ENCODE results near the gene TRIM75. TPM values are rescaled to one million over a fixed set of nuclear protein-coding genes. Genes with fewer than 3 reads are reported as not detected.
"Not testable (repeated sequence)": the region's sequence is repeated elsewhere in the genome, so short reads cannot be mapped to it uniquely, and the experiment has no call there.

Gene TRIM75
- total and polyA plus RNA-seq, 2 donors, result 0.02 TPM; not detected in 1

GRCh38 chr4:165059386-165059785 lies 5.7 kb downstream of the TRIM75 start:
- Histone ChIP-seq H3K9me3 (ENCODE audit: control insufficient read depth in 2 of 2, insufficient read depth in 1 of 2, low read length in 1 of 2) (no peaks in the 10 kb centered on the region), H3K27me3 (ENCODE audit: control insufficient read depth in 2 of 2, insufficient read depth in 1 of 2, low read length in 1 of 2) (no peaks in the 10 kb centered on the region)
- 95% methylated on average over 4 of the region's 4 CpGs for WGBS

GRCh38 chr4:165060938-165061337 lies 7.3 kb downstream of the TRIM75 start:
- Histone ChIP-seq H3K36me3 (ENCODE audit: control insufficient read depth in 2 of 2, insufficient read depth in 2 of 2, low read length in 1 of 2) (no peaks in the 10 kb centered on the region), H3K4me3 (ENCODE audit: low read length in 2 of 2) (no peak overlapping the region)
- WGBS, result 88% methylated on average over 1 of the region's 1 CpG

More at GRCh38 chr4:165059386-165059785, 5.7 kb downstream of the TRIM75 start:
- H3K27ac ChIP-seq (ENCODE audit: low read depth in 1 of 2, low read length in 1 of 2), result no peak overlapping the region
- DNase-seq (ENCODE audit: low read depth in 6 of 9, low spot score in 9 of 9), result no peak
- H3K4me1 ChIP-seq (ENCODE audit: control insufficient read depth in 2 of 2, insufficient read depth in 2 of 2, low read length in 2 of 2), result no peaks in the 10 kb centered on the region
- no peaks in the 10 kb centered on the region for H3K36me3 ChIP-seq (ENCODE audit: control insufficient read depth in 2 of 2, insufficient read depth in 2 of 2, low read length in 1 of 2)
- no peak overlapping the region for H3K4me3 ChIP-seq (ENCODE audit: low read length in 2 of 2)

DNA sequence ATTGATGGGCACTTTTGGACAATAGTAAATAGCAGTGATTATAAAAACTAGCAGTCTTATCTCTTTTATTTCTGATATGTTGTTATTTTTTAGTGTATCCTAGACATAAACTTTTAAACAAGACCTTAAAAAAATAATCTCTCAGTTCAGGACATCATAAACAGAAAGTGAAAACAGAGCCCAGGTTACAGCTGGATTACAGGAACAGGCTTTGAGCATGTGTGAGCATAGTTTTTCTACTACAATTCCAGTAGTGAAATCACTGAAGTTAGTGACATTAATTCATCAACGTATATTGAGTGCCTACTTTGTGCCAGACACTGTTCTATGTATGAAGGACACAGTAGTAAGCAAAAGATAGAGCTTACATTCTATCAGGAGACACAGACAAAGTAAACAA lies 16.9 kb downstream of the TRIM75 start:
- Histone ChIP-seq H3K27ac (ENCODE audit: low read depth in 1 of 2, low read length in 1 of 2) (no peak overlapping the region), H3K9me3 (ENCODE audit: control insufficient read depth in 2 of 2, insufficient read depth in 1 of 2, low read length in 1 of 2) (no peaks in the 10 kb centered on the region), H3K4me3 (ENCODE audit: low read length in 2 of 2) (no peak overlapping the region), H3K36me3 (ENCODE audit: control insufficient read depth in 2 of 2, insufficient read depth in 2 of 2, low read length in 1 of 2) (no peaks in the 10 kb centered on the region), H3K27me3 (ENCODE audit: control insufficient read depth in 2 of 2, insufficient read depth in 1 of 2, low read length in 1 of 2) (no peaks in the 10 kb centered on the region), H3K4me1 (ENCODE audit: control insufficient read depth in 2 of 2, insufficient read depth in 2 of 2, low read length in 2 of 2) (no peaks in the 10 kb centered on the region)
- DNase-seq (ENCODE audit: low read depth in 6 of 9, low spot score in 9 of 9), result no peak
- WGBS, result 86% methylated on average over 1 of the region's 1 CpG

More at GRCh38 chr4:165060938-165061337, 7.3 kb downstream of the TRIM75 start:
- H3K27me3 ChIP-seq (ENCODE audit: control insufficient read depth in 2 of 2, insufficient read depth in 1 of 2, low read length in 1 of 2), result no peaks in the 10 kb centered on the region
- H3K9me3 ChIP-seq (ENCODE audit: control insufficient read depth in 2 of 2, insufficient read depth in 1 of 2, low read length in 1 of 2), result no peaks in the 10 kb centered on the region
- H3K27ac ChIP-seq (ENCODE audit: low read depth in 1 of 2, low read length in 1 of 2), result no peak overlapping the region
- no peaks in the 10 kb centered on the region for H3K4me1 ChIP-seq (ENCODE audit: control insufficient read depth in 2 of 2, insufficient read depth in 2 of 2, low read length in 2 of 2)
- DNase-seq (ENCODE audit: low read depth in 6 of 9, low spot score in 9 of 9), result no peak

DNA sequence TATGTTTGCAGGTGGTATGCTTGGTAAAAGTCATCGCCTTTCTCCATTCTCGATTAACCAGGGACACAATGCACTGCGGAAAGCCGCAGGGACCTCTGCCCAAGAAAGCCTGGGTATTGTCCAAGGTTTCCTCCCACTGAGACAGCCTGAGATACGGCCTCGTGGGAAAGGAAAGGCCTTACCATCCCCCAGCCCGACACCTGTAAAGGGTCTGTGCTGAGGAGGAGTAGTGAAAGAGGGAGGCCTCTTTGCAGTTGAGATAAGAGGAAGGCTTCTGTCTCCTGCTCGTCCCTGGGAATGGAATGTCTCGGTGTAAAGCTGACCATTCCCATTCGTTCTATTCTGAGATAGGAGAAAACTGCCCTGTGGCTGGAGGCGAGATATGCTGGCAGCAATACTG lies 19.7 kb downstream of the TRIM75 start:
- H3K9me3 ChIP-seq (ENCODE audit: control insufficient read depth in 2 of 2, insufficient read depth in 1 of 2, low read length in 1 of 2); H3K27ac ChIP-seq (ENCODE audit: low read depth in 1 of 2, low read length in 1 of 2); DNase-seq (ENCODE audit: low read depth in 6 of 9, low spot score in 9 of 9); H3K27me3 ChIP-seq (ENCODE audit: control insufficient read depth in 2 of 2, insufficient read depth in 1 of 2, low read length in 1 of 2); H3K4me3 ChIP-seq (ENCODE audit: low read length in 2 of 2); H3K36me3 ChIP-seq (ENCODE audit: control insufficient read depth in 2 of 2, insufficient read depth in 2 of 2, low read length in 1 of 2); H3K4me1 ChIP-seq (ENCODE audit: control insufficient read depth in 2 of 2, insufficient read depth in 2 of 2, low read length in 2 of 2): not testable (repeated sequence)
- WGBS, result 91% methylated on average over 11 of the region's 11 CpGs

DNA sequence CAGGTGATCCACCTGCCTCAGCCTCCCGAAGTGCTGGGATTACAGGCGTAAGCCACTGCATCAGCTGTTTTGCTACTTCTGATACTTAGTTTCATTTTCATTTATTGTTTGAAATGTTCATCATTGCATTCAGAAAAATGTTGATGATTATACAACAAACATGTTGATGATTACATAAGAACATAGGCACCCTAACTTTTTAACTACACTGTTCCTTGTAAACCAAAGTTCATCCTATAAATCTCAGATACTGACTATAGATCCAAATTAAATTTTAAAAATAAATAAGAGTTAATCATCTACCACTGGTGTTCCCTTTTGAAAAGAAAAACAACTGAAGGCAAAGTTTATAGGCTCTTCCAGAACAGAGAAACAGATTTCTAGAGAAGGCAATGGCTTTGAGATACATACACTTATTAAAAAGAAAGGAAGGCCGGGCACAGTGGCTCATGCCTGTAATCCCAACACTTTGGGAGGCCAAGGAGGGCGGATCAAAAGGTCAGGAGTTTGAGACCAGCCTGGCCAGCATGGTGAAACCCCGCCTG lies 23.4 kb downstream of the TRIM75 start:
- no peak for DNase-seq (ENCODE audit: low read depth in 6 of 9, low spot score in 9 of 9)
- 96% methylated on average over 5 of the region's 5 CpGs for WGBS
- Histone ChIP-seq H3K27me3 (ENCODE audit: control insufficient read depth in 2 of 2, insufficient read depth in 1 of 2, low read length in 1 of 2) (no peaks in the 10 kb centered on the region), H3K9me3 (ENCODE audit: control insufficient read depth in 2 of 2, insufficient read depth in 1 of 2, low read length in 1 of 2) (no peaks in the 10 kb centered on the region), H3K36me3 (ENCODE audit: control insufficient read depth in 2 of 2, insufficient read depth in 2 of 2, low read length in 1 of 2) (no peaks in the 10 kb centered on the region), H3K27ac (ENCODE audit: low read depth in 1 of 2, low read length in 1 of 2) (no peak overlapping the region), H3K4me3 (ENCODE audit: low read length in 2 of 2) (no peak overlapping the region), H3K4me1 (ENCODE audit: control insufficient read depth in 2 of 2, insufficient read depth in 2 of 2, low read length in 2 of 2) (no peaks in the 10 kb centered on the region)

DNA sequence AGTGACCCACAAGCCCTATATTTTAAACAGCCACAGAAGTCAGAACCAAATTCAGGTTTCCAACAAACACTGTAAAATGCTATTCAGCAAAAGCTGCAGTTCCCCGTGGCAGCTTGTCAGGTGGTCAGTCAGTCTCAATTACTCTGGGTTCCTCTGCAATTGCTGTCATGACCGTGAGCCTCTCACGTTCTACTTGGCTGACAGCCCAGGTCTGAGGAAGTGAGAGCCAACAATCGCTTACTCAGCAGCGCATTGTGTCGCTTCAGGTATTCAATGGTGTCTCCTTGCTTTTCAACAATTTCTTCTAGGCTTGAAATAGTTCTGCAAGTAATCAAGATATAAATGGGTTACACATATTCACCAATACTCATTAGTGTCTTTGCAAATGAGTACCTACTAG lies 25.8 kb downstream of the TRIM75 start:
- 72% methylated on average over 6 of the region's 6 CpGs for WGBS

DNA sequence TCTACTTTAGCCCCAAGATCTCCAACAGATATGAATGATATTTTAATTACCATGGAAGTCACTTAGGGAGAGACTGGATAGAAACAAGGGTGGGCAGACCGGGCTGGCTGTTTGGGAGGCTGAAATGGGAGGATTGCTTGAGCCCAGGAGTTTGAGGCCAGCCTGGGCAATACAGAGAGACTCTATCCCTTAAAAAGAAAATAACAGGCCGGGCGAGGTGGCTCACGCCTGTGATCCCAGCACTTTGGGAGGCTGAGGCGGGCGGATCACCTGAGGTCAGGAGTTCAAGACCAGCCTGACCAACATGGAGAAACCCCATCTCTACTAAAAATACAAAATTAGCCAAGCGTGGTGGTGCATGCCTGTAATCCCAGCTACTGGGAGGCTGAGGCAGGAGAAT lies 31.1 kb downstream of the TRIM75 start:
- not testable (repeated sequence) for DNase-seq (ENCODE audit: low read depth in 6 of 9, low spot score in 9 of 9); H3K4me3 ChIP-seq (ENCODE audit: low read length in 2 of 2); H3K4me1 ChIP-seq (ENCODE audit: control insufficient read depth in 2 of 2, insufficient read depth in 2 of 2, low read length in 2 of 2); H3K27ac ChIP-seq (ENCODE audit: low read depth in 1 of 2, low read length in 1 of 2); H3K27me3 ChIP-seq (ENCODE audit: control insufficient read depth in 2 of 2, insufficient read depth in 1 of 2, low read length in 1 of 2); H3K9me3 ChIP-seq (ENCODE audit: control insufficient read depth in 2 of 2, insufficient read depth in 1 of 2, low read length in 1 of 2)
- peaks cover 0 to 14% of the 10 kb centered on the region in 2 donors for H3K36me3 ChIP-seq (ENCODE audit: control insufficient read depth in 2 of 2, insufficient read depth in 2 of 2, low read length in 1 of 2)
- WGBS, result 96% methylated on average over 6 of the region's 7 CpGs

More for the DNA sequence above, 25.8 kb downstream of the TRIM75 start:
- Histone ChIP-seq H3K27me3 (ENCODE audit: control insufficient read depth in 2 of 2, insufficient read depth in 1 of 2, low read length in 1 of 2) (no peaks in the 10 kb centered on the region), H3K4me1 (ENCODE audit: control insufficient read depth in 2 of 2, insufficient read depth in 2 of 2, low read length in 2 of 2) (no peaks in the 10 kb centered on the region), H3K9me3 (ENCODE audit: control insufficient read depth in 2 of 2, insufficient read depth in 1 of 2, low read length in 1 of 2) (no peaks in the 10 kb centered on the region), H3K36me3 (ENCODE audit: control insufficient read depth in 2 of 2, insufficient read depth in 2 of 2, low read length in 1 of 2) (no peaks in the 10 kb centered on the region), H3K27ac (ENCODE audit: low read depth in 1 of 2, low read length in 1 of 2) (no peak overlapping the region), H3K4me3 (ENCODE audit: low read length in 2 of 2) (no peak overlapping the region)
- peak in 3 of 9 donors; percentile 2 to 4 (median 4) for DNase-seq (ENCODE audit: low read depth in 6 of 9, low spot score in 9 of 9)

GRCh38 chr4:165085946-165086345 lies 32.3 kb downstream of the TRIM75 start:
- Histone ChIP-seq H3K4me3 (ENCODE audit: low read length in 2 of 2) (no peak overlapping the region), H3K27ac (ENCODE audit: low read depth in 1 of 2, low read length in 1 of 2) (no peak overlapping the region), H3K4me1 (ENCODE audit: control insufficient read depth in 2 of 2, insufficient read depth in 2 of 2, low read length in 2 of 2) (no peaks in the 10 kb centered on the region), H3K36me3 (ENCODE audit: control insufficient read depth in 2 of 2, insufficient read depth in 2 of 2, low read length in 1 of 2) (peaks cover 0 to 14% of the 10 kb centered on the region in 2 donors), H3K27me3 (ENCODE audit: control insufficient read depth in 2 of 2, insufficient read depth in 1 of 2, low read length in 1 of 2) (no peaks in the 10 kb centered on the region), H3K9me3 (ENCODE audit: control insufficient read depth in 2 of 2, insufficient read depth in 1 of 2, low read length in 1 of 2) (no peaks in the 10 kb centered on the region)
- WGBS, result 80% methylated on average over 2 of the region's 2 CpGs
- DNase-seq (ENCODE audit: low read depth in 6 of 9, low spot score in 9 of 9), result no peak

DNA sequence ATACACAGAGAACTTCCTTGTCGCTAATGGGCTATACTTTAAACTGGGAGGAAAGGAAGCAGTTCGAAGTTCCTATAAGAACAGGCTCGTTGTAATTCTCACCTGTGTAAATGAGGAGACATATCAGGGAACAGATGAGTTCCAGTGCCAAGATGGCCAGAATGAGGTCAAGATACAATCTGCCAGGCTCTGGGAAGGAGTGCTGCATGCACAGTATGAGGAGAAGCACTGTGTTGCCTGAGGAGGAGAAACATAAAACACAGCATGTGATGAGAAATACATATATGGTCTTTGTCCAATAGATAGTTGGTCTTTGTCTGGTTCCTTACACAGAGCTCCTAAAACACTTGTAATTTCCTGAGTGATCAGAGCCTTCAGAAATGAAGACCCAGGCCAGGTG lies 34.7 kb downstream of the TRIM75 start:
- H3K9me3 ChIP-seq (ENCODE audit: control insufficient read depth in 2 of 2, insufficient read depth in 1 of 2, low read length in 1 of 2), result no peaks in the 10 kb centered on the region
- no peaks in the 10 kb centered on the region for H3K27me3 ChIP-seq (ENCODE audit: control insufficient read depth in 2 of 2, insufficient read depth in 1 of 2, low read length in 1 of 2)
- no peak for DNase-seq (ENCODE audit: low read depth in 6 of 9, low spot score in 9 of 9)
- H3K27ac ChIP-seq (ENCODE audit: low read depth in 1 of 2, low read length in 1 of 2), result no peak overlapping the region
- 89% methylated on average over 3 of the region's 3 CpGs for WGBS
- H3K36me3 ChIP-seq (ENCODE audit: control insufficient read depth in 2 of 2, insufficient read depth in 2 of 2, low read length in 1 of 2), result peaks cover 0 to 14% of the 10 kb centered on the region in 2 donors
- H3K4me3 ChIP-seq (ENCODE audit: low read length in 2 of 2), result no peak overlapping the region
- H3K4me1 ChIP-seq (ENCODE audit: control insufficient read depth in 2 of 2, insufficient read depth in 2 of 2, low read length in 2 of 2), result no peaks in the 10 kb centered on the region
